ENCODE measurements around the gene CCDC28B.

GRCh38 chr1:32241001-32241763 lies 40.8 kb downstream of the CCDC28B start:
- TF ChIP-seq ZNF274 (IDR thresholded peaks at IDR 0.05; ENCODE audit: low read depth, low read length) (no peak), SUZ12 (IDR thresholded peaks at IDR 0.05; ENCODE audit: extremely low read depth, insufficient read depth, insufficient read length) (no peak), YY1 (IDR thresholded peaks at IDR 0.05; ENCODE audit: insufficient read depth, insufficient read length) (no peak)

All from NT2/D1 (cell line).